Measurements from ENCODE around the gene FHOD3. TPM values are rescaled to one million over a fixed set of nuclear protein-coding genes. Genes with fewer than 3 reads are reported as not detected.
"Not testable (repeated sequence)": the region's sequence is repeated elsewhere in the genome, so short reads cannot be mapped to it uniquely, and the experiment has no call there.

Gene FHOD3
- total RNA-seq, 1 experiment from 2014 or later, result 5.0 TPM

- DNase-seq (ENCODE audit: unreplicated experiment), result no peak
- Mint-ChIP-seq H3K9me3 (ENCODE audit: unreplicated experiment) (no peaks in the 10 kb centered on the region), H3K36me3 (ENCODE audit: insufficient read depth, unreplicated experiment) (no peaks in the 10 kb centered on the region), H3K4me1 (ENCODE audit: insufficient read depth, unreplicated experiment) (peaks cover 7% of the 10 kb centered on the region), H3K27me3 (ENCODE audit: insufficient read depth, unreplicated experiment) (no peaks in the 10 kb centered on the region), H3K27ac (ENCODE audit: low read depth, unreplicated experiment) (no peak overlapping the region), H3K4me3 (ENCODE audit: unreplicated experiment) (no peak overlapping the region)
- ChIA-PET CTCF (interaction anchor here (1.1 kb wide), 1 partner anchor 11 kb away, joined by 3 read pairs; no protein-coding TSS in a partner anchor), POLR2A (no interaction called here)
- intact Hi-C loops (cut with micrococcal nuclease), result no loop called here
- TF ChIP-seq, protein P1, sequence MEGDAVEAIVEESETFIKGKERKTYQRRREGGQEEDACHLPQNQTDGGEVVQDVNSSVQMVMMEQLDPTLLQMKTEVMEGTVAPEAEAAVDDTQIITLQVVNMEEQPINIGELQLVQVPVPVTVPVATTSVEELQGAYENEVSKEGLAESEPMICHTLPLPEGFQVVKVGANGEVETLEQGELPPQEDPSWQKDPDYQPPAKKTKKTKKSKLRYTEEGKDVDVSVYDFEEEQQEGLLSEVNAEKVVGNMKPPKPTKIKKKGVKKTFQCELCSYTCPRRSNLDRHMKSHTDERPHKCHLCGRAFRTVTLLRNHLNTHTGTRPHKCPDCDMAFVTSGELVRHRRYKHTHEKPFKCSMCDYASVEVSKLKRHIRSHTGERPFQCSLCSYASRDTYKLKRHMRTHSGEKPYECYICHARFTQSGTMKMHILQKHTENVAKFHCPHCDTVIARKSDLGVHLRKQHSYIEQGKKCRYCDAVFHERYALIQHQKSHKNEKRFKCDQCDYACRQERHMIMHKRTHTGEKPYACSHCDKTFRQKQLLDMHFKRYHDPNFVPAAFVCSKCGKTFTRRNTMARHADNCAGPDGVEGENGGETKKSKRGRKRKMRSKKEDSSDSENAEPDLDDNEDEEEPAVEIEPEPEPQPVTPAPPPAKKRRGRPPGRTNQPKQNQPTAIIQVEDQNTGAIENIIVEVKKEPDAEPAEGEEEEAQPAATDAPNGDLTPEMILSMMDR (IDR thresholded peaks at IDR 0.05; ENCODE audit: unreplicated experiment), result no peak
- BruUV-seq (replicated peaks), result no TSS peak
Observed at GRCh38 chr18:36545821-36546427, 248.4 kb downstream of the FHOD3 start.

- TF ChIP-seq, protein P1 (IDR thresholded peaks at IDR 0.05; ENCODE audit: unreplicated experiment), result no peak
- peaks cover 7% of the 10 kb centered on the region for H3K4me1 Mint-ChIP-seq (ENCODE audit: insufficient read depth, unreplicated experiment)
- intact Hi-C loops (cut with micrococcal nuclease), result no loop called here
- H3K4me3 Mint-ChIP-seq (ENCODE audit: unreplicated experiment), result no peak overlapping the region
- H3K9me3 Mint-ChIP-seq (ENCODE audit: unreplicated experiment), result no peaks in the 10 kb centered on the region
- no TSS peak for BruUV-seq (replicated peaks)
- no peaks in the 10 kb centered on the region for H3K36me3 Mint-ChIP-seq (ENCODE audit: insufficient read depth, unreplicated experiment)
- ChIA-PET CTCF (no interaction called here), POLR2A (no interaction called here)
- no peaks in the 10 kb centered on the region for H3K27me3 Mint-ChIP-seq (ENCODE audit: insufficient read depth, unreplicated experiment)
- no peak overlapping the region for H3K27ac Mint-ChIP-seq (ENCODE audit: low read depth, unreplicated experiment)
- DNase-seq (ENCODE audit: unreplicated experiment), result no peak
Observed at GRCh38 chr18:36546876-36547275, 249.4 kb downstream of the FHOD3 start.

DNA sequence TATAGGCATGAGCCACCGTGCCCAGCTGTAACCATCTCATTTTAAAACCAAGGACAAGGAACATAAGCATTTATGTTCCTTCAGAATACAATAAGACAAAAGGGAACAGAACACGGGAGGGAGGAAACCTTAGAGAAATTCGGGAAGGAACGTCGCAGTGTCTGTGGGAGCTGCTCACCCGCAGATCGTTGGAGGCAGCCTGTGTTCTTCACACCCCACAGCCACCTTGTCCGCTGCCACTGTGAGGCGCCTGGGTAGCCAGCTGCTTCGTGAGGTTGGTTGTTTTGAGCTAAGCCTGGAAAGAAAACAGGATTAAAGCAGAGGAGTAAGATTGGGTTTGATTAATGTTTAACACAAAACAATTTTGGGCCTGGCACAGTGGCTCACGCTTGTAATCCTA lies 250.0 kb downstream of the FHOD3 start:
- H3K9me3 Mint-ChIP-seq (ENCODE audit: unreplicated experiment), result no peaks in the 10 kb centered on the region
- H3K4me3 Mint-ChIP-seq (ENCODE audit: unreplicated experiment), result no peak overlapping the region
- no TSS peak for BruUV-seq (replicated peaks)
- H3K4me1 Mint-ChIP-seq (ENCODE audit: insufficient read depth, unreplicated experiment), result peaks cover 7% of the 10 kb centered on the region
- H3K27ac Mint-ChIP-seq (ENCODE audit: low read depth, unreplicated experiment), result no peak overlapping the region
- ChIA-PET CTCF (interaction anchor here (0.6 kb wide), 1 partner anchor 249 kb away, joined by 5 read pairs; no protein-coding TSS in a partner anchor), POLR2A (no interaction called here)
- H3K36me3 Mint-ChIP-seq (ENCODE audit: insufficient read depth, unreplicated experiment), result no peaks in the 10 kb centered on the region
- no peaks in the 10 kb centered on the region for H3K27me3 Mint-ChIP-seq (ENCODE audit: insufficient read depth, unreplicated experiment)
- intact Hi-C loops (cut with micrococcal nuclease), result no loop called here
- no peak for DNase-seq (ENCODE audit: unreplicated experiment)
- TF ChIP-seq, protein P1 (IDR thresholded peaks at IDR 0.05; ENCODE audit: unreplicated experiment), result no peak

DNA sequence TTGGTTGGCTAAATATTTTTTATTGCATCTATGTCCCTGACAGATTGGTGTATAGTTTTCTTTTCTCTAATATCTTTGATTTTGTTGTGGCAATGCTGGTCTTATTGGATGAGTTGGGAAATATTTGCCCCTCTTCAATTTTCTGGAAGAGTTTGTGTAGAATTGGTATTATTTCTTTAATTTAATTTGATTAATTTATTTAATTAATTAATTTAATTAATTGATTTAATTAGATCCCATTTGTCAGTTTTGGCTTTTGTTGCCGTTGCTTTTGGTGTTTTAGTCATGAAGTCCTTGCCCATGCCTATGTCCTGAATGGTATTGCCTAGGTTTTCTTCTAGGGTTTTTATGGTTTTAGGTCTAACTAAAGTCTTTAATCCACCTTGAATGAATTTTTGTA lies 253.8 kb downstream of the FHOD3 start:
- H3K27ac Mint-ChIP-seq (ENCODE audit: low read depth, unreplicated experiment); CTCF ChIA-PET; BruUV-seq (replicated peaks); H3K4me1 Mint-ChIP-seq (ENCODE audit: insufficient read depth, unreplicated experiment); H3K27me3 Mint-ChIP-seq (ENCODE audit: insufficient read depth, unreplicated experiment); H3K36me3 Mint-ChIP-seq (ENCODE audit: insufficient read depth, unreplicated experiment); DNase-seq (ENCODE audit: unreplicated experiment); H3K4me3 Mint-ChIP-seq (ENCODE audit: unreplicated experiment); intact Hi-C loops (cut with micrococcal nuclease); H3K9me3 Mint-ChIP-seq (ENCODE audit: unreplicated experiment): not testable (repeated sequence)
- POLR2A ChIA-PET, result interaction anchor here (0.7 kb wide), 1 partner anchor 530 kb away, joined by 4 read pairs; no protein-coding TSS in a partner anchor
